Upper lobe of left lung (tissue), 6 donors: ENCODE results near the gene SLC35G3. TPM values are rescaled to one million over a fixed set of nuclear protein-coding genes. Genes with fewer than 3 reads are reported as not detected.
"Not testable (repeated sequence)": the region's sequence is repeated elsewhere in the genome, so short reads cannot be mapped to it uniquely, and the experiment has no call there.

Source experiments
- ATAC-seq, 2 donors: fragments of 200-7000 bp; cut with Tn5 transposase; one replicate each; pipeline ENCODE4 v1.9.1; 2022; ENCODE audit warnings: mild to moderate bottlenecking in 2 of 2, moderate library complexity in 2 of 2; ENCODE audit not compliant: low FRiP score in 2 of 2
- DNase-seq, 2 donors: peaks; one replicate each; pipeline ENCODE4 v3.0.0-alpha.2; 2019 to 2020
- H3K27ac ChIP-seq, 4 donors: fragments of 200-600 bp; sonication (generic); one replicate each; pipeline ENCODE4 v1.5.1; 2016 to 2019
- H3K27me3 ChIP-seq, 4 donors: fragments of 200-600 bp; sonication (generic); one replicate each; pipeline ENCODE4 v1.5.1; 2017 to 2019
- H3K36me3 ChIP-seq, 4 donors: fragments of 200-600 bp; sonication (generic); one replicate each; pipeline ENCODE4 v1.5.1; 2016 to 2019
- H3K4me1 ChIP-seq, 4 donors: fragments of 200-600 bp; sonication (generic); one replicate each; pipeline ENCODE4 v1.5.1; 2018 to 2019
- H3K4me3 ChIP-seq, 4 donors: fragments of 200-600 bp; sonication (generic); one replicate each; pipeline ENCODE4 v1.5.1; 2017 to 2019; ENCODE audit warnings: mild to moderate bottlenecking in 2 of 4, moderate library complexity in 1 of 4
- H3K9me3 ChIP-seq, 4 donors: fragments of 200-600 bp; sonication (generic); one replicate each; pipeline ENCODE4 v1.5.1; 2018 to 2019
- EP300 ChIP-seq, 4 donors: sonication (generic); formaldehyde crosslinking; IDR thresholded peaks; one replicate each; pipeline ENCODE4 v1.5.1; 2017; ENCODE audit warnings: antibody characterized with exemption in 4 of 4, control low read depth in 2 of 4
- POLR2A ChIP-seq, 4 donors: fragments of 450-650 bp; IDR thresholded peaks; one replicate each; pipeline ENCODE4 v1.5.1; 2016 to 2017; ENCODE audit warnings: antibody characterized with exemption in 4 of 4, mild to moderate bottlenecking in 2 of 4
- POLR2AphosphoS5 ChIP-seq, 2 donors: sonication (generic); formaldehyde crosslinking; IDR thresholded peaks; one replicate each; pipeline ENCODE4 v1.5.1; 2017; ENCODE audit warnings: antibody characterized with exemption in 2 of 2
- WGBS, 2 donors: methylation state at CpG; one replicate each; pipeline ENCODE4 v1.1.5; 2017 to 2018; 5-methylcytosine and 5-hydroxymethylcytosine counted together
- total RNA-seq, 6 donors: library from RNA; depleted of rRNA in 4 of 6; stranded (reverse); fragments of >200 nt in 4 of 6; gene quantifications; one replicate each; pipeline versions ENCODE4 v1.1.0 to v1.2.1, GENCODE V29; 2016 to 2021
- TF ChIP-seq, protein P1 (sequence below), 6 experiments: fragments of 450-650 bp in 4 of 6; fragments of 200-600 bp in 2 of 6; sonication (generic) in 2 of 6; IDR thresholded peaks; one replicate each; pipeline ENCODE4 v1.5.1; 2016 to 2019; ENCODE audit warnings: antibody characterized with exemption in 6 of 6
- donor health status: DM: no; HTN: no; CAD: no; lungs with moderate emphysema.
- donor health status: DM: no; HTN: yes; CAD: no; lungs with severe emphysema.

The SLC35G3 gene
- not detected for total RNA-seq

DNA sequence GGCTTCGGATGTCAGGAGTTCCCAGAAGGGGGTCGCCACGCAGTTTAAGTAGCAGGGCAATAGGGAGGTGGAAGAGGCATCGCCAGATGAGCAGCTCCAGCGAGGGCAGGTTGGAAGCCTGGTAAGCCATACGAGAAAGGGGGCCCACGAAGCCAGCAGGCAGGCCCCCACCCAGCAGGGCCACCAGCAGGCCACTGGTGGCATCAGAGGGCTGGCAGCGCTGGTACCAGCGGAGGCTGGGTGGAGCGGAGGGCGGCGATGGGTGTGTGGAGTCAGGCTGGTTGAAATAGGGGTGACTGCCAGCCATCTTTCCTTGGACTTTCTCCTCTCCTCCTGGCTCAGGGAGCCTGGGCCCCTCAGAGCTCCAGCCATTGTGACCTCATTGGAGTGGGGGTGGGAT lies at the start of gene SLC35G3:
Gene SLC35G3 (minus strand): TSS at position 393 of the 400 bp plus-strand sequence. CDS start 86 bp downstream, at position 307.
- not testable (repeated sequence) for ATAC-seq

DNA sequence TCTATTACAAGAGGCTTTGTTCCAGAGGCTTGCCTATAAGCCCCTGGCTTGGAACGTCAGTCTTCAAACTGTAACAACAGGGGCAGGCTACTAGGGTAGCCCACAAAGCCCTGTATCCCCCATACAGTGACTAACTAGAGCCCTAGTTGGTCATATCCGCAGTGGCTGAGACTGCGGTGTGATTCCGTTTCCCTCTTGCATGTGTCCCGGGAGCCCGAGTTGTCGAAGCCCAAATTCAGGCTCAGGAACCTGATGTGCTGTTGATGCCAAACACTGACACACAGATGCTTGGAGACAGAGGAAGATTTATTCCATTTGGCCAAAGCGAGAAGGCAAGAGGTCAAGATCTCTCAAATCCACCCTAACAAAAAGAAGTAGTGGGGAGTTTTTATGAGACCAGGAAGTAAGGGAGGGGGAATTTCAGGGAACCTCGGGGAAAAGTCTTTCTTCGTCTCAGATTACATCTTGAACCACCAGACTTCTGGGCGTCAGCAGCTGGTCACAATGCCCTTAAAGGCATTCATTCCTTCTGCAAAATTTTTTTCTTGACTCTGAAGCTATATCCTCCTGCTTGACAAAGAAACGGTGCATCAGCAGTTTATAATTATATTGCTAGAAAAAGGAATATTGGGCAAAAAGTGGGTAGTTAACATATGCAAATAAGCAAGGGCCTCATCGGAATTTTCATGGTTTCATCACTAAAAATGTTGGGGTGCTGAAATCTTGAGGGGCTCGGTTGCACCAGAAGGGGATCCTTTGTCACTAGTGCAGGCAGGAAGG lies 49.6 kb upstream of the SLC35G3 start:
- 2 to 6% methylated on average over 11 to 14 of the region's 14 CpGs for WGBS, 2 donors
- peaks cover 32 to 45% (median 39%) of the 10 kb centered on the region in 4 donors for H3K4me1 ChIP-seq
- ATAC-seq: peak; percentile 57 to 70
- H3K9me3 ChIP-seq: no peaks in the 10 kb centered on the region
- no peaks in the 10 kb centered on the region for H3K27me3 ChIP-seq
- peak in 1 of 2 donors; percentile 64 for DNase-seq
- H3K36me3 ChIP-seq: peaks cover 0 to 6% (median 2%) of the 10 kb centered on the region in 4 donors
- H3K27ac ChIP-seq: peak overlapping the region; percentile 93 to 99 (median 98)
- TF ChIP-seq, protein P1, sequence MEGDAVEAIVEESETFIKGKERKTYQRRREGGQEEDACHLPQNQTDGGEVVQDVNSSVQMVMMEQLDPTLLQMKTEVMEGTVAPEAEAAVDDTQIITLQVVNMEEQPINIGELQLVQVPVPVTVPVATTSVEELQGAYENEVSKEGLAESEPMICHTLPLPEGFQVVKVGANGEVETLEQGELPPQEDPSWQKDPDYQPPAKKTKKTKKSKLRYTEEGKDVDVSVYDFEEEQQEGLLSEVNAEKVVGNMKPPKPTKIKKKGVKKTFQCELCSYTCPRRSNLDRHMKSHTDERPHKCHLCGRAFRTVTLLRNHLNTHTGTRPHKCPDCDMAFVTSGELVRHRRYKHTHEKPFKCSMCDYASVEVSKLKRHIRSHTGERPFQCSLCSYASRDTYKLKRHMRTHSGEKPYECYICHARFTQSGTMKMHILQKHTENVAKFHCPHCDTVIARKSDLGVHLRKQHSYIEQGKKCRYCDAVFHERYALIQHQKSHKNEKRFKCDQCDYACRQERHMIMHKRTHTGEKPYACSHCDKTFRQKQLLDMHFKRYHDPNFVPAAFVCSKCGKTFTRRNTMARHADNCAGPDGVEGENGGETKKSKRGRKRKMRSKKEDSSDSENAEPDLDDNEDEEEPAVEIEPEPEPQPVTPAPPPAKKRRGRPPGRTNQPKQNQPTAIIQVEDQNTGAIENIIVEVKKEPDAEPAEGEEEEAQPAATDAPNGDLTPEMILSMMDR (IDR thresholded peaks at IDR 0.05): no peak
- TF ChIP-seq POLR2A (IDR thresholded peaks at IDR 0.05) (peak in 1 of 4 donors; percentile 24), EP300 (IDR thresholded peaks at IDR 0.05) (peak in 1 of 4 donors; percentile 48), POLR2AphosphoS5 (IDR thresholded peaks at IDR 0.05) (peak; percentile 58 to 66)
- peak overlapping the region; percentile 63 to 73 (median 67) for H3K4me3 ChIP-seq

More for the DNA sequence above, at the start of gene SLC35G3:
- not testable (repeated sequence) for H3K9me3 ChIP-seq, H3K4me1 ChIP-seq, H3K27me3 ChIP-seq, H3K4me3 ChIP-seq, H3K27ac ChIP-seq, H3K36me3 ChIP-seq
- DNase-seq: peak in 1 of 2 donors; percentile 56
- WGBS, 2 donors: 89 to 92% methylated on average over 12 of the region's 12 CpGs

DNA sequence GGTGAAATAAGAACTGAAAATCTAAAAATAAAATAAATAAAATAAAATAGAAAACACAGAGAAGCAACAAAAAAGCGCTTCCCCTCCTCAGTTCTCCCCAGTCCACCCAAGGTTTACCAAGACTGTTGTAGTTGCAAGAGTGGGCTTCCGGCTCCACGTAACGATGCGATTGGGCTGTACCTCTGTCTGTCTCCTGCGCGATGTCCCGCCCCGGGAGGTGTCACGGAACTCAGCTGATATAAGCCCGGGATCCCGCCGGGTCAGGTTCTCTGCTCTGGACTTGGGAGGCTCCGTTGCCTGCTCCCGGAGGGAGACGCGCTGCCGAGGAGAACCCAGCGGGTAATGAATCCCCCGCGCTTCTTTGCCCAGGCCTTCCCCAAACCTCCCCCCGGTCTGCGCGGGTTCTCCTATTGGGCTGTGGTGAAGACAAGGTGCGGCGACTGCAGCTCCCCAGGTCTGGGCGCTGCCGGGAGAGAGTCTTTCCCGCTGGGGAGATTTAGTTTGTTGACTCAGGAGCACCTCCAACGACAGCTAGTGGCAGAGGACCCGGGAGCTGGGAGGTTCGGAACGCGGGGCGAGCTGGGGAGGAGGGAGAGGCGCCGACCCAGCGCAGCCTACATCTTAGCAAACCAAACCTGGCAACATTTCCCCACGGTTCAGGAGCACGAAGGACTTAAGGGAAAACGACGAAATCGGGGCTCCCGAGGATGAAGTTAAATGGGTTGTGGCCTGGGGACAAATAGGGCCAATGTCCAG lies 48.8 kb upstream of the SLC35G3 start, which contains the start of gene SLFN5:
Gene SLFN5 (plus strand): TSS at position 268 of the 756 bp plus-strand sequence. CDS start 15,619 bp downstream, outside the sequence.
- WGBS, 2 donors: 0% methylated on average over 21 to 41 of the region's 44 CpGs
- peaks cover 0 to 2% (median 0%) of the 10 kb centered on the region in 4 donors for H3K36me3 ChIP-seq
- TF ChIP-seq EP300 (IDR thresholded peaks at IDR 0.05) (peak in 1 of 4 donors; percentile 71), POLR2A (IDR thresholded peaks at IDR 0.05) (peak; percentile 65 to 99 (median 98)), POLR2AphosphoS5 (IDR thresholded peaks at IDR 0.05) (peak; percentile 99 to 100)
- TF ChIP-seq, protein P1 (IDR thresholded peaks at IDR 0.05): no peak
- H3K27me3 ChIP-seq: no peaks in the 10 kb centered on the region
- DNase-seq (peak; percentile 92 to 96), ATAC-seq (peak; percentile 96 to 97)
- H3K4me1 ChIP-seq: peaks cover 32 to 43% (median 39%) of the 10 kb centered on the region in 4 donors
- H3K9me3 ChIP-seq: no peaks in the 10 kb centered on the region
- peak within 1 kb of the TSS; percentile 93 to 99 (median 98) for H3K27ac ChIP-seq
- peak within 1 kb of the TSS; percentile 63 to 73 (median 67) for H3K4me3 ChIP-seq

DNA sequence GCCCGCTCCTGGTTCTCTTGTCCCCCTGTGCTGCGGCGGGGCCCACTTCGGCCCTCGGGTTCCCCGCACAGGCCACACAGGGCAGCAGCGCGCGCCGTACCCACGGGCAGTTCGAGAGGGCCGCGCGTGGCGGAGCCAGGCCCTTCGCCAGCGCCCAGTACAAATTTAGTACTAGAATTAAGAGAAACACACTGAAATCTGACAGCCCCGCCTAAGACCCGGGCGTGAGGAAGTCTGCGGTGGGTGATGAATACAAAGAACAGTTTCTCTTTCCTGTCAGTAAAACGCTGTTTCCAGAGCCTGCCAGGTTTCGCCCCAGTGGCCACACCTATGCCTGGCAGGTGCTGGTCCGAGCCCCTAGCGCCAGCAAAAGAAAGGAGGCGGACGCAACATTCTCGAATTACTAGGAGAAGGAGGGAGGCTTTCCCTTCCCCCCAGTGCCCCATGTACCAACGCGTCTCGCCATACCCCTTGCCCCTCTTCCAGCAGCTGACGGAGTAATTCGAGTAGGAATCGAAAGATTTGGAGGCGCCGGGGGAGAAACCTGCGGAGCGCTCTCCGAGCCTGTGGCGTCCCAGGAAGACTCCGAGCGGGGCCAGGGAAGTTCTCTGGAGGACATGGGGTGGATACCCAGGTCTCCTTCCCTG lies 48.1 kb upstream of the SLC35G3 start:
- peak overlapping the region; percentile 93 to 99 (median 98) for H3K27ac ChIP-seq
- peaks cover 32 to 40% (median 36%) of the 10 kb centered on the region in 4 donors for H3K4me1 ChIP-seq
- 1 to 2% methylated on average over 11 to 43 of the region's 43 CpGs for WGBS, 2 donors
- peak in 1 of 4 donors; percentile 16 for TF ChIP-seq POLR2A (IDR thresholded peaks at IDR 0.05)
- TF ChIP-seq, protein P1 (IDR thresholded peaks at IDR 0.05): peak; percentile 42 to 82 (median 66)
- no peak for TF ChIP-seq EP300 (IDR thresholded peaks at IDR 0.05)
- peak in 1 of 2 donors; percentile 19 for TF ChIP-seq POLR2AphosphoS5 (IDR thresholded peaks at IDR 0.05)
- ATAC-seq (peak; percentile 41 to 89), DNase-seq (peak; percentile 84 to 90)
- no peaks in the 10 kb centered on the region for H3K36me3 ChIP-seq
- H3K27me3 ChIP-seq: no peaks in the 10 kb centered on the region
- peak overlapping the region; percentile 61 to 73 (median 67) for H3K4me3 ChIP-seq
- H3K9me3 ChIP-seq: no peaks in the 10 kb centered on the region
